Measurements from ENCODE around the gene SS18.

Gene SS18

GRCh38 chr18:25992566-25992965, 97.8 kb downstream of the SS18 start:
- FAIRE-seq, result no peak

- FAIRE-seq, result no peak
Measured at GRCh38 chr18:25990473-25990872, 99.9 kb downstream of the SS18 start.

GRCh38 chr18:25985707-25986394, 104.6 kb downstream of the SS18 start:
- FAIRE-seq, result no peak

GRCh38 chr18:25983730-25984129, 106.7 kb downstream of the SS18 start:
- FAIRE-seq, result no peak

GRCh38 chr18:25982961-25983360, 107.5 kb downstream of the SS18 start:
- no peak for FAIRE-seq

- FAIRE-seq, result no peak
Measured at GRCh38 chr18:25982153-25982552, 108.3 kb downstream of the SS18 start.

- FAIRE-seq, result no peak
Measured at GRCh38 chr18:25979369-25980040, 110.9 kb downstream of the SS18 start.

- no peak for FAIRE-seq
Measured at GRCh38 chr18:25976554-25976953, 113.9 kb downstream of the SS18 start.

GRCh38 chr18:25974630-25975077, 115.8 kb downstream of the SS18 start:
- FAIRE-seq, result no peak

Data from colon (tissue), 2 donors.